Measurements from ENCODE around the gene CTPS2. TPM values are rescaled to one million over a fixed set of nuclear protein-coding genes. Genes with fewer than 3 reads are reported as not detected.
A peak's percentile ranks its signal among the peaks of the same experiment; 100 is the strongest.

CTPS2 gene
- total RNA-seq, 1 experiment from 2014 or later: 25.0 TPM

GRCh38 chrX:16662402-16662801, 50.1 kb downstream of the CTPS2 start:
- peak; percentile 44 for DNase-seq
- TF ChIP-seq EZH2phosphoT487 (IDR thresholded peaks at IDR 0.05; ENCODE audit: borderline replicate concordance, low read length): no peak
- TF ChIP-seq EZH2 (IDR thresholded peaks at IDR 0.05; ENCODE audit: low read length, unreplicated experiment): no peak
- no peak for TF ChIP-seq CTCF (conservative IDR thresholded peaks at IDR 0.05; ENCODE audit: low read depth, low read length)
- Histone ChIP-seq H3K27me3 (ENCODE audit: low read length) (no peaks in the 10 kb centered on the region), H3K9me2 (replicated peaks; ENCODE audit: low read length) (no peaks in the 10 kb centered on the region), H3K4me1 (ENCODE audit: insufficient read depth, low read length) (peaks cover 64% of the 10 kb centered on the region), H3K36me3 (ENCODE audit: low read depth, low read length) (peaks cover 9% of the 10 kb centered on the region; the same call in 1 of the 2 replicates), H3K4me3 (ENCODE audit: low read length) (no peak overlapping the region), H4K20me1 (ENCODE audit: low read length) (no peaks in the 10 kb centered on the region), H2AFZ (ENCODE audit: low read length) (no peak overlapping the region), H3K79me2 (ENCODE audit: low read length) (no peaks in the 10 kb centered on the region), H3K9me3 (ENCODE audit: low read length) (no peaks in the 10 kb centered on the region), H3K27ac (ENCODE audit: low read length) (peak overlapping the region; percentile 38), H3K9ac (ENCODE audit: low read length) (0 out of 2 replicates have a peak overlapping the region, but pooled peaks have one; percentile 18), H3K4me2 (ENCODE audit: low read length) (peak overlapping the region; percentile 23; the same call in 1 of the 2 replicates), H3F3A (ENCODE audit: low read length, unreplicated experiment) (peaks cover 6% of the 10 kb centered on the region)
- intact Hi-C loops (cut with micrococcal nuclease): loop anchor here (1.0 to 10.0 kb wide), 2 partner anchors 178 to 808 kb away; partner anchors contain the start of gene AP1S2
- BruUV-seq (replicated peaks): no TSS peak
- POLR2A ChIA-PET (ENCODE audit: unreplicated experiment): interaction anchor here (0.6 kb wide), 1 partner anchor 639 kb away, joined by 5 read pairs; no protein-coding TSS in a partner anchor
- ATAC-seq: no peak
- CTCF ChIA-PET: interaction anchor here (0.6 kb wide), 2 partner anchors 178 to 405 kb away, joined by 3 to 5 read pairs; no protein-coding TSS in a partner anchor

GRCh38 chrX:16661495-16661894, 51.0 kb downstream of the CTPS2 start:
- H3K4me1 ChIP-seq (ENCODE audit: insufficient read depth, low read length): peaks cover 63% of the 10 kb centered on the region
- H3K9ac ChIP-seq (ENCODE audit: low read length): 0 out of 2 replicates have a peak overlapping the region, but pooled peaks have one; percentile 18
- ChIA-PET POLR2A (ENCODE audit: unreplicated experiment) (no interaction called here), CTCF (no interaction called here)
- H3K27ac ChIP-seq (ENCODE audit: low read length): 0 out of 2 replicates have a peak overlapping the region, but pooled peaks have one; percentile 38
- H3K4me2 ChIP-seq (ENCODE audit: low read length): no peak overlapping the region
- H3K9me2 ChIP-seq (replicated peaks; ENCODE audit: low read length): no peaks in the 10 kb centered on the region
- DNase-seq (no peak), ATAC-seq (no peak)
- BruUV-seq (replicated peaks): no TSS peak
- peaks cover 9% of the 10 kb centered on the region; the same call in 1 of the 2 replicates for H3K36me3 ChIP-seq (ENCODE audit: low read depth, low read length)
- intact Hi-C loops (cut with micrococcal nuclease): loop anchor here (10.0 kb wide), 1 partner anchor 807 kb away; the partner anchor contains the start of gene AP1S2
- H4K20me1 ChIP-seq (ENCODE audit: low read length): no peaks in the 10 kb centered on the region
- no peak overlapping the region for H2AFZ ChIP-seq (ENCODE audit: low read length)
- H3K4me3 ChIP-seq (ENCODE audit: low read length): no peak overlapping the region
- no peaks in the 10 kb centered on the region for H3K27me3 ChIP-seq (ENCODE audit: low read length)
- H3K9me3 ChIP-seq (ENCODE audit: low read length): no peaks in the 10 kb centered on the region
- TF ChIP-seq EZH2phosphoT487 (IDR thresholded peaks at IDR 0.05; ENCODE audit: borderline replicate concordance, low read length) (no peak), CTCF (conservative IDR thresholded peaks at IDR 0.05; ENCODE audit: low read depth, low read length) (no peak), EZH2 (IDR thresholded peaks at IDR 0.05; ENCODE audit: low read length, unreplicated experiment) (no peak)
- no peaks in the 10 kb centered on the region for H3K79me2 ChIP-seq (ENCODE audit: low read length)
- H3F3A ChIP-seq (ENCODE audit: low read length, unreplicated experiment): peaks cover 6% of the 10 kb centered on the region

GRCh38 chrX:16659321-16659720, 53.1 kb downstream of the CTPS2 start:
- H3K36me3 ChIP-seq (ENCODE audit: low read depth, low read length): 0 out of 2 replicates have a peak, but pooled peaks cover 9% of the 10 kb centered on the region
- POLR2A ChIA-PET (ENCODE audit: unreplicated experiment): no interaction called here
- no peaks in the 10 kb centered on the region for H3K27me3 ChIP-seq (ENCODE audit: low read length)
- no peaks in the 10 kb centered on the region for H4K20me1 ChIP-seq (ENCODE audit: low read length)
- peak overlapping the region; percentile 64 for H3K9ac ChIP-seq (ENCODE audit: low read length)
- H3F3A ChIP-seq (ENCODE audit: low read length, unreplicated experiment): peaks cover 6% of the 10 kb centered on the region
- DNase-seq (no peak), ATAC-seq (no peak)
- no TSS peak for BruUV-seq (replicated peaks)
- H3K79me2 ChIP-seq (ENCODE audit: low read length): no peaks in the 10 kb centered on the region
- peaks cover 53% of the 10 kb centered on the region for H3K4me1 ChIP-seq (ENCODE audit: insufficient read depth, low read length)
- H3K27ac ChIP-seq (ENCODE audit: low read length): peak overlapping the region; percentile 97
- CTCF ChIA-PET: no interaction called here
- H3K4me2 ChIP-seq (ENCODE audit: low read length): no peak overlapping the region
- TF ChIP-seq EZH2phosphoT487 (IDR thresholded peaks at IDR 0.05; ENCODE audit: borderline replicate concordance, low read length): no peak
- no peak for TF ChIP-seq EZH2 (IDR thresholded peaks at IDR 0.05; ENCODE audit: low read length, unreplicated experiment)
- no peak for TF ChIP-seq CTCF (conservative IDR thresholded peaks at IDR 0.05; ENCODE audit: low read depth, low read length)
- intact Hi-C loops (cut with micrococcal nuclease): loop anchor here (5.0 kb wide), 2 partner anchors 57 to 72 kb away; no protein-coding TSS in a partner anchor
- no peaks in the 10 kb centered on the region for H3K9me3 ChIP-seq (ENCODE audit: low read length)
- no peaks in the 10 kb centered on the region for H3K9me2 ChIP-seq (replicated peaks; ENCODE audit: low read length)
- no peak overlapping the region for H3K4me3 ChIP-seq (ENCODE audit: low read length)
- H2AFZ ChIP-seq (ENCODE audit: low read length): no peak overlapping the region
